A673 (cell line): ENCODE measurements around the gene NEGR1. TPM values are rescaled to one million over a fixed set of nuclear protein-coding genes. Genes with fewer than 3 reads are reported as not detected.

Experiments used
- BruUV-seq: library from RNA; stranded (reverse); fragments of 400-500 nt; replicated peaks from 2 replicates; lab custom pipeline; 2021; lab: Mats Ljungman, UMichigan
- CTCF ChIA-PET: fragments of 300-600 bp; sonication (Branson Sonifier 250); formaldehyde crosslinking; loops from one replicate; lab custom pipeline; 2022; ENCODE audit warnings: antibody characterized with exemption; lab: Charles Lee
- POLR2A ChIA-PET: fragments of 300-600 bp; sonication (Branson Sonifier 250); formaldehyde crosslinking; loops from one replicate; lab custom pipeline; 2022; ENCODE audit warnings: antibody characterized with exemption; ENCODE audit not compliant: low non-redundant PET; lab: Charles Lee
- DNase-seq: peaks from one replicate; pipeline ENCODE4 v3.0.0-alpha.2; 2015; ENCODE audit warnings: low spot score
- H3K27ac ChIP-seq: fragments of 200-600 bp; sonication (generic); 2 replicates; pipeline ENCODE4 v1.5.1; 2016; ENCODE audit warnings: mixed run types, low read depth, mild to moderate bottlenecking, mixed read lengths, antibody characterized with exemption, low read length; ENCODE audit not compliant: poor library complexity, severe bottlenecking
- H3K27me3 ChIP-seq: fragments of 200-600 bp; sonication (generic); replicated peaks from 2 replicates; pipeline ENCODE4 v1.6.1; 2017; ENCODE audit warnings: mixed run types, low read depth, mild to moderate bottlenecking, mixed read lengths, antibody characterized with exemption, low read length; ENCODE audit not compliant: insufficient read depth, poor library complexity
- H3K36me3 ChIP-seq: fragments of 200-600 bp; sonication (generic); 2 replicates; pipeline ENCODE4 v1.6.1; 2016; ENCODE audit warnings: mixed run types, mild to moderate bottlenecking, mixed read lengths, antibody characterized with exemption, low read length; ENCODE audit not compliant: insufficient read depth, poor library complexity, severe bottlenecking
- H3K4me1 ChIP-seq: fragments of 200-600 bp; sonication (generic); 2 replicates; pipeline ENCODE4 v1.6.1; 2017; ENCODE audit warnings: mixed run types, mild to moderate bottlenecking, mixed read lengths, antibody characterized with exemption, low read length; ENCODE audit not compliant: insufficient read depth, poor library complexity, severe bottlenecking
- H3K4me3 ChIP-seq: fragments of 200-600 bp; sonication (generic); 2 replicates; pipeline ENCODE4 v1.5.1; 2016; ENCODE audit warnings: low read depth, mixed run types, mild to moderate bottlenecking, mixed read lengths, low read length; ENCODE audit not compliant: poor library complexity, severe bottlenecking
- H3K9me3 ChIP-seq: fragments of 200-600 bp; sonication (generic); 2 replicates; pipeline ENCODE4 v1.6.1; 2016; ENCODE audit warnings: mixed run types, low read depth, mild to moderate bottlenecking, mixed read lengths, antibody characterized with exemption, low read length; ENCODE audit not compliant: poor library complexity, severe bottlenecking
- CTCF ChIP-seq: fragments of 300-800, 200-600 bp; sonication (generic); conservative IDR thresholded peaks from 2 replicates; pipeline ENCODE4 v1.5.1; 2017; ENCODE audit warnings: low read depth, mild to moderate bottlenecking, antibody characterized with exemption, low read length, moderate library complexity, mixed read lengths
- EZH2 ChIP-seq: fragments of 200-600 bp; sonication (generic); IDR thresholded peaks from 2 replicates; pipeline ENCODE4 v1.6.1; 2017; ENCODE audit warnings: borderline replicate concordance, low read depth, mild to moderate bottlenecking, mixed read lengths, antibody characterized with exemption, low read length; ENCODE audit not compliant: poor library complexity, severe bottlenecking
- intact Hi-C: fragments of 100-400 bp; cut with micrococcal nuclease; formaldehyde crosslinking; loops from one replicate; pipeline ENCODE4 v1.10.0; 2022; ENCODE audit not compliant: unreplicated experiment
- total RNA-seq: library from RNA; stranded (reverse); gene quantifications from 2 replicates; pipeline ENCODE4 v1.2.3, GENCODE V29; 2021

Gene NEGR1
- total RNA-seq, 1 experiment from 2014 or later, result 7.6 TPM

GRCh38 chr1:71861022-71861421 lies 421.3 kb downstream of the NEGR1 start:
- Histone ChIP-seq H3K4me1 (peaks cover 35% of the 10 kb centered on the region), H3K27me3 (no peaks in the 10 kb centered on the region), H3K36me3 (no peaks in the 10 kb centered on the region), H3K27ac (no peak overlapping the region), H3K4me3 (no peak overlapping the region), H3K9me3 (no peaks in the 10 kb centered on the region)
- intact Hi-C loops, result no loop called here
- POLR2A ChIA-PET, result no interaction called here
- CTCF ChIA-PET, result no interaction called here
- peak; percentile 78 for DNase-seq
- no TSS peak for BruUV-seq
- TF ChIP-seq CTCF (no peak), EZH2 (no peak)

- no peak overlapping the region for H3K4me3 ChIP-seq
- TF ChIP-seq CTCF (no peak), EZH2 (no peak)
- intact Hi-C loops, result no loop called here
- H3K27ac ChIP-seq, result no peak overlapping the region
- ChIA-PET CTCF (no interaction called here), POLR2A (no interaction called here)
- peaks cover 42% of the 10 kb centered on the region for H3K4me1 ChIP-seq
- H3K36me3 ChIP-seq, result no peaks in the 10 kb centered on the region
- H3K9me3 ChIP-seq, result no peaks in the 10 kb centered on the region
- no peak for DNase-seq
- no TSS peak for BruUV-seq
- H3K27me3 ChIP-seq, result no peaks in the 10 kb centered on the region
These were observed 422.5 kb downstream of the NEGR1 start for GRCh38 chr1:71859806-71860205.

- Histone ChIP-seq H3K36me3 (no peaks in the 10 kb centered on the region), H3K4me1 (peaks cover 42% of the 10 kb centered on the region), H3K27me3 (no peaks in the 10 kb centered on the region), H3K9me3 (no peaks in the 10 kb centered on the region), H3K4me3 (no peak overlapping the region), H3K27ac (peak overlapping the region; percentile 61)
- intact Hi-C loops, result no loop called here
- DNase-seq, result peak; percentile 87
- ChIA-PET POLR2A (no interaction called here), CTCF (interaction anchor here (0.6 kb wide), 1 partner anchor 180 kb away, joined by 7 read pairs; no protein-coding TSS in a partner anchor)
- no TSS peak for BruUV-seq
- TF ChIP-seq EZH2 (no peak), CTCF (no peak)
These were observed 424.5 kb downstream of the NEGR1 start for GRCh38 chr1:71857862-71858261.
